ENCODE results near the gene FAM3A.
A peak's percentile ranks its signal among the peaks of the same experiment; 100 is the strongest.

FAM3A gene

DNA sequence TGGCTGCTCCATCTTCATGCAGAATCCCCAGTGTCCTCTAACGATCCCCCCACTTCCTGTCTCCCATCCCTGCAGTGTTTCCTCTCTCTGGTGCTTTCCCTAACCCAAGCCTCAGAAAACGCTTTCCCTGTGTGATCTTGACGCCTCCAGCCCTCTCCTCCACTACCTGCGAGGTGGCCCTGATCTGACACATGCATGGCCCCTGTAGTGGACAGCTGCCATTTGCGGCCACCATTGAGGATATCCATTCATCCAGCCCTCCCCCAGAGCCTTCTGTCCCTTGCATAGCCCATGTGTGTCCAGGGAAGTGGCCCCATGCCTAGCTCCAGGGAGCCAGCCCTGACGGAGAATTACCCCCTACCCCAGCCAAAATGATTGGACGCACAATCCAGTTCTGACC, 32.7 kb downstream of the FAM3A start:
- FAIRE-seq (no peak), DNase-seq (ENCODE audit: insufficient read length) (no peak)
- TF ChIP-seq TAF1 (IDR thresholded peaks at IDR 0.05; ENCODE audit: borderline replicate concordance, low read depth, low read length) (no peak), POLR2AphosphoS5 (IDR thresholded peaks at IDR 0.05; ENCODE audit: low read depth, low read length) (no peak), POLR2A (IDR thresholded peaks at IDR 0.05; ENCODE audit: low read depth, low read length) (no peak)

GRCh38 chrX:154482786-154483185, 33.2 kb downstream of the FAM3A start:
- DNase-seq (ENCODE audit: insufficient read length) (no peak), FAIRE-seq (no peak)
- TF ChIP-seq POLR2AphosphoS5 (IDR thresholded peaks at IDR 0.05; ENCODE audit: low read depth, low read length), result no peak
- 0 out of 2 replicates have a peak, but pooled peaks have one; percentile 1 for TF ChIP-seq POLR2A (IDR thresholded peaks at IDR 0.05; ENCODE audit: low read depth, low read length)
- TF ChIP-seq TAF1 (IDR thresholded peaks at IDR 0.05; ENCODE audit: borderline replicate concordance, low read depth, low read length), result no peak

GRCh38 chrX:154481911-154482601, 34.0 kb downstream of the FAM3A start:
- DNase-seq (ENCODE audit: insufficient read length) (no peak), FAIRE-seq (no peak)
- TF ChIP-seq TAF1 (IDR thresholded peaks at IDR 0.05; ENCODE audit: borderline replicate concordance, low read depth, low read length), result no peak
- no peak for TF ChIP-seq POLR2AphosphoS5 (IDR thresholded peaks at IDR 0.05; ENCODE audit: low read depth, low read length)

GRCh38 chrX:154481195-154481594, 34.8 kb downstream of the FAM3A start:
- DNase-seq (ENCODE audit: insufficient read length) (no peak), FAIRE-seq (no peak)
- TF ChIP-seq POLR2A (IDR thresholded peaks at IDR 0.05; ENCODE audit: low read depth, low read length), result no peak
- TF ChIP-seq TAF1 (IDR thresholded peaks at IDR 0.05; ENCODE audit: borderline replicate concordance, low read depth, low read length), result no peak
- TF ChIP-seq POLR2AphosphoS5 (IDR thresholded peaks at IDR 0.05; ENCODE audit: low read depth, low read length), result no peak

DNA sequence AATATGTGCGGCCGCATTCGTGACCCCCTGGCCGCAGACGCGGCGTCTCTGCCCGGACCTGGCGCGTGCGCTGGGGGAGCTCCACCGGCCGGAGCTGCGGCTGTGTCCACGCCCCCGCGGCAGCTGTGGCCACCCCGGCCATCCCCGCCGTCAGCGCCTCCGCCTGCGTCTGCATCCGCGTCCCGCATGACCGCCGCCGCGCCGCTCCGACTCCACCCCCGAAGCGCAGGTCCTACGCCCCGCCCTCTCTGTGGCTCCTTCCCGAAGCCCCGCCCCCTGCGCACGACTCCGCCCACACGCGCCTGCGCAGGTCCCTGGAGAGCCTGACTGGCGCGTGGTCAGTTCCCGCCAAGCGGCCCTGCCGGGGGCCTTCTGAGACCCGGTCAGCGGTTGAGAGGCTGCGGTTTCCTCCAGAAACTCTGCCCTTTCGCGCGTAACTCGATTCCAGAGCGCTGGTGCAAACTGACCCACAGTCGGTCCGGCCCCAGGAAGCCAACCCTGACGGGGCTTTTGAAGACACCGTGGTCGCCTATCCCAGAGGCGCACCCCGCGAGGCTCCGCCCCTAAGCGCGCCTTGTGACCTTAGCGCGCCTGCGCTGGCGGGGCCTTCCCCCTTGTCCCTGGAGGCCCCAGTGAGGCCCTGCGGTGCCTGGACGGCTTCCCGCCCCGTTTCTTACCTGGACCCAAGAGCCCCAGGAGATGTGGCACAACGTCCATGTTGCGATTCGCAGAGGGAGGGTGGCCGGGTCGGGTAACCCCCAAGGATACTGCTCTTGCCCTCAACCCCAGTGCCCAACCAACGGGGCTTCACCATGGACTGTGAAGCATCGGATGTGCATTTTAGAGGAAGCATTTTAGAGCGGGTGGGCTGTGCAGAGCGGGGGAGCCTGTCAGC, 37.1 kb downstream of the FAM3A start, which contains the start of gene LAGE3:
Gene LAGE3, minus strand, starts transcription at position 554 of the 895 bp plus-strand sequence. Its CDS starts 366 bp downstream, at position 188.
- FAIRE-seq (peak; percentile 93), DNase-seq (ENCODE audit: insufficient read length) (peak; percentile 92)
- TF ChIP-seq TAF1 (IDR thresholded peaks at IDR 0.05; ENCODE audit: borderline replicate concordance, low read depth, low read length), result no peak
- peak; percentile 63; the same call in 1 of the 2 replicates for TF ChIP-seq POLR2A (IDR thresholded peaks at IDR 0.05; ENCODE audit: low read depth, low read length)
- TF ChIP-seq POLR2AphosphoS5 (IDR thresholded peaks at IDR 0.05; ENCODE audit: low read depth, low read length), result no peak

GRCh38 chrX:154477891-154478477, 38.0 kb downstream of the FAM3A start:
- DNase-seq (ENCODE audit: insufficient read length), result no peak
- peak; percentile 67 for FAIRE-seq
- TF ChIP-seq TAF1 (IDR thresholded peaks at IDR 0.05; ENCODE audit: borderline replicate concordance, low read depth, low read length), result no peak
- no peak for TF ChIP-seq POLR2A (IDR thresholded peaks at IDR 0.05; ENCODE audit: low read depth, low read length)
- TF ChIP-seq POLR2AphosphoS5 (IDR thresholded peaks at IDR 0.05; ENCODE audit: low read depth, low read length), result no peak

DNA sequence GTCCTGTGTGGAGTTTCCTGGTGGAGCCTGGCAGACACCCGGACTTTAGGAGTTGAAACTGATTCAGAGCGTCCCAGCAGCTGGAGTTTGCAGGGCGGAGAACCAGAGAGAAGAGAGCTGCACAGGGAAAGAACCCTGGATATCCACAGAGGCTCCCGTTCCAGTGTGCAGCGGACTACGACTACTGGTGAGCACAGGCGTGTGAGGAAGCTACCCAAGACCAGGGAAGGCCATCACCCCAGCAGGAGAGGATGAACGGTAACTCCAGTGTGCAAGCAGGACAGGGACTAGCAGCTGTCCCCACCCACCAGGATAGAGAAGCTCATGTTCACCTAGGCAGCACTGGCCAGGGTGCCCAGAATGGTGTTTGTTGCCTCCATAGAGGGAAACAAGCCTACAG, 39.2 kb downstream of the FAM3A start:
- TF ChIP-seq POLR2A (IDR thresholded peaks at IDR 0.05; ENCODE audit: low read depth, low read length), result no peak
- no peak for TF ChIP-seq POLR2AphosphoS5 (IDR thresholded peaks at IDR 0.05; ENCODE audit: low read depth, low read length)
- no peak for TF ChIP-seq TAF1 (IDR thresholded peaks at IDR 0.05; ENCODE audit: borderline replicate concordance, low read depth, low read length)
- FAIRE-seq, result no peak

GRCh38 chrX:154473683-154474082, 42.3 kb downstream of the FAM3A start:
- DNase-seq (ENCODE audit: insufficient read length) (no peak), FAIRE-seq (no peak)
- TF ChIP-seq POLR2AphosphoS5 (IDR thresholded peaks at IDR 0.05; ENCODE audit: low read depth, low read length), result no peak
- no peak for TF ChIP-seq POLR2A (IDR thresholded peaks at IDR 0.05; ENCODE audit: low read depth, low read length)
- no peak for TF ChIP-seq TAF1 (IDR thresholded peaks at IDR 0.05; ENCODE audit: borderline replicate concordance, low read depth, low read length)

More for the DNA sequence above, 39.2 kb downstream of the FAM3A start:
- no peak for DNase-seq (ENCODE audit: insufficient read length)

DNA sequence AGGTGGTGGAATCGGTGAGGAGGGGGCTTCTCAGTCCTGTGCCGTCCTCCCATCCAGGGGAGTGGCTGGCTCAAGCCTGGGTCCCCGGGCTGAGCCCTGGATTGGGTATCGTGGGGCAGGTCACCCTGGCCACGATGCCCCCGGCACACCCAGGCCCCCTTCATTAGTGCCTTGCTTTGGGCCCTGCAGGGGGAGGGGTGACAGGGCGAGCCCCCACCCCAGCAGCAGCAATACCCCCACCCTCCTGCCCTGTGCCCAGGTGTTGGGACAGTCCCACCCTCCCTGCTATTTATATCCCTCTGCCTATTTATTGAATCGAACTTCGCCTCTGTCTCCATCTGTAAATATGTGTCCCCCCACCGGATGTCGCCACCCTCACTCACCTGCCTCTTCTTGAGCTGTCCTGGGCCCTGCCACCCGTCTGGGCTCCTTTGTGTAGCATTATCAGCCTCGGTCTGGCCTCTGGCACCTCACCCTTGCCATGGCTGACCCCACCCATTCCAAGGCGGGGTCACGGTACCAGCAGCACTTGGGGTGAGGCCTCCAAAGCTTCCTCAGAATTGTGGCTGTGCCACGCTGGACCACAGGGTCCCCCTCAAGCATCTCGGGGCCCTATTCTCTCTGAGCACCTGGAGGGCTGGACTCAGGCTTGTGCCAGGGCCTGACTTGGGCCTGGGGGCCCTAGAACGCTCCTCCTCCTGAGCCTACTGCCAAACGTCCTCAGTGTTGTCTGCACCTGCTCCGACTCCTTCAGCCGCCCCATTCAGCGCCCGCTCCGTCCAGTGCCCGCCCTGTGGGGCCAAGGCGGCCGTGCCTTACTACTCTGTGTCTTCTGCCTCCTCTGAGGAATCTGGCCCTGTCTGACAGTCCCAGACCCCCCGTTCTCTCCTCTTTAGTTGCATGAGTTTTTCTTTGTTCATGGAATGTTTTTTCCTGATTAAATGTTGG, 43.1 kb downstream of the FAM3A start:
- DNase-seq (ENCODE audit: insufficient read length) (no peak), FAIRE-seq (no peak)
- no peak for TF ChIP-seq POLR2AphosphoS5 (IDR thresholded peaks at IDR 0.05; ENCODE audit: low read depth, low read length)
- TF ChIP-seq TAF1 (IDR thresholded peaks at IDR 0.05; ENCODE audit: borderline replicate concordance, low read depth, low read length), result no peak
- TF ChIP-seq POLR2A (IDR thresholded peaks at IDR 0.05; ENCODE audit: low read depth, low read length), result no peak

DNA sequence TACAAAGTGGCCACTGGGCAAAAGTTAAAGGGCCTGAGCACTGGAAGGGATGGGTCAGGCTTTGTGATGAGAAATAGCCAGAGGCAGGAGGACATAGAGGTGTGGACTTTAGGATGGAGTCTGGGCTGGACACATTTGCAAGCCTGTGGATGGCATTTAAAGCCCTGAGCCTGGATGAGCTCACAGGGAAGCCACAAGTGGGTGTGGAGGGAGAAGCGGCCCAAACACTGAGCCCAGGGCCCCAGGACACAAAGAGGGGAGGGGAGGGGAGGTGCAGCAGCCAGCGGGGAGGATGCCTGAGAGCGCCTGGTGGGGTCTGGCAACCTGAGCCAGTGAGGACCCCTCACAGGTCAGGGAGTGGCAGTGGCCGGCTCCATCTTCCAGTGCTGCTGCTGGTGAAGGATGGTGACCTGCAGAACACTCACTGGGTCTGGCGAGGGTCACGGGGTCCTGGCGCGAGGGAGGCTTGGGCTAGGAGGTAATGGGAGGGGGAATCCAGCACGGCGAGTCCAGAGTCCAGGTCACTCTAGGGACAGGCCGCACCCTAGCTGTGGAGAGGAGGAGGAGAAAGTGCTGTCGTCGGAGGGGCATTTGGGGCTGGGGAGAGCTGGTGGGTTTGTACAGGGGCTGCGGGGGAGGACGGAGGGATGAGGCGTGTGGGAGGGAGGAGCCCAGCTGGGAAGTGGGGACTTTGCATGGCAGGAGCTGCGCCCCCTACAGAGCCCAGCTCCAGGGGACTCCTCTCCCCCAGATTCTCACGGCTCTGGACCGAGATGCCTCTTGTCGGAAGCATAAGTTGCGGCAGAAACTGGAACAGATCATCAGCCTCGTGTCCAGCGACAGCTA, 44.0 kb downstream of the FAM3A start:
- no peak for DNase-seq (ENCODE audit: insufficient read length)
- no peak for FAIRE-seq
- TF ChIP-seq POLR2A (IDR thresholded peaks at IDR 0.05; ENCODE audit: low read depth, low read length) (no peak), POLR2AphosphoS5 (IDR thresholded peaks at IDR 0.05; ENCODE audit: low read depth, low read length) (no peak), TAF1 (IDR thresholded peaks at IDR 0.05; ENCODE audit: borderline replicate concordance, low read depth, low read length) (no peak)
